IMR-90 (cell line): ENCODE measurements around the gene SRRM2. TPM values are rescaled to one million over a fixed set of nuclear protein-coding genes. Genes with fewer than 3 reads are reported as not detected.
A peak's percentile ranks its signal among the peaks of the same experiment; 100 is the strongest.

Experiments used
- ATAC-seq: fragments of 200-7000 bp; cut with Tn5 transposase; 2 replicates; pipeline ENCODE4 v1.9.1; 2020; ENCODE audit warnings: low read depth, mild to moderate bottlenecking, moderate library complexity
- BruUV-seq: library from RNA; stranded (reverse); fragments of 400-500 nt; replicated peaks from 2 replicates; lab custom pipeline; 2021; lab: Mats Ljungman, UMichigan
- CTCF ChIA-PET: fragments of 300-600 bp; formaldehyde crosslinking; extraction: SDS; loops from one replicate; lab custom pipeline; 2021; ENCODE audit warnings: antibody characterized with exemption; lab: Yijun Ruan, JAX
- POLR2A ChIA-PET: fragments of 300-600 bp; sonication (Branson Sonifier 250); formaldehyde crosslinking; loops from one replicate; lab custom pipeline; 2022; ENCODE audit warnings: antibody characterized with exemption; ENCODE audit not compliant: unreplicated experiment; lab: Charles Lee
- DNase-seq: peaks from one replicate; pipeline ENCODE4 v3.0.0; 2013
- H2AFZ ChIP-seq: replicated peaks from 2 replicates; pipeline ENCODE3; 2013; ENCODE audit warnings: low read length, mild to moderate bottlenecking; ENCODE audit not compliant: poor library complexity
- H2AK5ac ChIP-seq: 2 replicates; pipeline ENCODE4 v1.6.1; 2013; ENCODE audit warnings: low read depth, low read length, inconsistent platforms
- H2AK9ac ChIP-seq: replicated peaks from 2 replicates; pipeline ENCODE3; 2013; ENCODE audit warnings: mild to moderate bottlenecking, low read depth, low read length, moderate library complexity; ENCODE audit not compliant: poor library complexity
- H2BK120ac ChIP-seq: 2 replicates; pipeline ENCODE4 v1.6.1; 2013; ENCODE audit warnings: low read depth, low read length, inconsistent platforms
- H2BK15ac ChIP-seq: 3 replicates; pipeline ENCODE4 v1.6.1; 2013; ENCODE audit warnings: low read depth, low read length, inconsistent platforms
- H2BK20ac ChIP-seq: 2 replicates; pipeline ENCODE4 v1.6.1; 2013; ENCODE audit warnings: low read depth, mild to moderate bottlenecking, inconsistent platforms, low read length, moderate library complexity
- H2BK5ac ChIP-seq: 2 replicates; pipeline ENCODE4 v1.6.1; 2013; ENCODE audit warnings: mild to moderate bottlenecking, low read depth, low read length, inconsistent platforms; ENCODE audit not compliant: poor library complexity, severe bottlenecking
- H3K14ac ChIP-seq: replicated peaks from 2 replicates; pipeline ENCODE4 v1.6.1; 2013; ENCODE audit warnings: low read depth, low read length, inconsistent platforms
- H3K18ac ChIP-seq: 2 replicates; pipeline ENCODE4 v1.6.1; 2013; ENCODE audit warnings: low read depth, low read length, control low read depth
- H3K23ac ChIP-seq: 2 replicates; pipeline ENCODE4 v1.6.1; 2013; ENCODE audit warnings: low read depth, low read length, inconsistent platforms
- H3K27ac ChIP-seq: 2 replicates; pipeline ENCODE4 v1.5.1; 2013; ENCODE audit warnings: mild to moderate bottlenecking, control low read depth, low read length; ENCODE audit not compliant: insufficient read depth
- H3K27me3 ChIP-seq: 2 replicates; pipeline ENCODE4 v1.6.1; 2013; ENCODE audit warnings: low read length; ENCODE audit not compliant: control insufficient read depth, insufficient read depth
- H3K36me3 ChIP-seq: 2 replicates; pipeline ENCODE4 v1.6.1; 2013; ENCODE audit warnings: low read length, mixed read lengths; ENCODE audit not compliant: control insufficient read depth, insufficient read depth
- H3K4ac ChIP-seq: 2 replicates; pipeline ENCODE4 v1.6.1; 2013; ENCODE audit warnings: low read depth, low read length, inconsistent platforms
- H3K4me1 ChIP-seq: 2 replicates; pipeline ENCODE4 v1.6.1; 2013; ENCODE audit warnings: low read length, mixed read lengths; ENCODE audit not compliant: control insufficient read depth, insufficient read depth
- H3K4me2 ChIP-seq: 2 replicates; pipeline ENCODE4 v1.6.1; 2013; ENCODE audit warnings: low read depth, mild to moderate bottlenecking, control low read depth, low read length, moderate library complexity
- H3K4me3 ChIP-seq: 2 replicates; pipeline ENCODE4 v1.5.1; 2013; ENCODE audit warnings: low read depth, mild to moderate bottlenecking, control low read depth, low read length, moderate library complexity; ENCODE audit not compliant: insufficient read depth
- H3K56ac ChIP-seq: 2 replicates; pipeline ENCODE4 v1.6.1; 2013; ENCODE audit warnings: low read length, inconsistent platforms; ENCODE audit not compliant: insufficient read depth; ENCODE audit errors: extremely low read depth
- H3K79me1 ChIP-seq, 2 experiments: 2 replicates each; pipeline ENCODE4 v1.6.1; 2013; ENCODE audit warnings: low read length in 2 of 2, inconsistent platforms in 1 of 2, low read depth in 1 of 2
- H3K9ac ChIP-seq: 2 replicates; pipeline ENCODE4 v1.6.1; 2013; ENCODE audit warnings: low read depth, low read length, control low read depth
- H3K9me1 ChIP-seq: 2 replicates; pipeline ENCODE4 v1.6.1; 2013; ENCODE audit warnings: low read length, inconsistent platforms; ENCODE audit not compliant: insufficient read depth
- H3K9me3 ChIP-seq: 2 replicates; pipeline ENCODE4 v1.6.1; 2013; ENCODE audit warnings: low read length; ENCODE audit not compliant: control insufficient read depth, insufficient read depth
- H4K20me1 ChIP-seq: 2 replicates; pipeline ENCODE4 v1.6.1; 2013; ENCODE audit warnings: low read length, inconsistent platforms; ENCODE audit not compliant: insufficient read depth
- H4K5ac ChIP-seq: 2 replicates; pipeline ENCODE4 v1.6.1; 2013; ENCODE audit warnings: mild to moderate bottlenecking, low read depth, low read length, control low read depth
- H4K8ac ChIP-seq, 2 experiments: 2 replicates each; pipeline ENCODE4 v1.6.1; 2013; ENCODE audit warnings: low read depth in 2 of 2, low read length in 2 of 2, control low read depth in 1 of 2, inconsistent platforms in 1 of 2
- H4K91ac ChIP-seq: 2 replicates; pipeline ENCODE4 v1.6.1; 2013; ENCODE audit warnings: low read depth, low read length, inconsistent platforms; ENCODE audit not compliant: insufficient read depth
- BHLHE40 ChIP-seq: fragments of 150-350 bp; IDR thresholded peaks from 2 replicates; pipeline ENCODE4 v1.6.1; 2016; ENCODE audit warnings: mild to moderate bottlenecking, low read depth, low read length
- CEBPB ChIP-seq: IDR thresholded peaks from 2 replicates; pipeline ENCODE4 v1.6.1; 2012; ENCODE audit warnings: low read depth, low read length, improper control_type of control experiment
- CHD1 ChIP-seq: IDR thresholded peaks from 2 replicates; pipeline ENCODE4 v1.6.1; 2012; ENCODE audit warnings: low read depth, low read length, improper control_type of control experiment
- CTCF ChIP-seq: conservative IDR thresholded peaks from 2 replicates; pipeline ENCODE4 v1.5.1; 2012; ENCODE audit warnings: mild to moderate bottlenecking, low read depth, low read length, improper control_type of control experiment
- ELK1 ChIP-seq: fragments of 150-350 bp; IDR thresholded peaks from 2 replicates; pipeline ENCODE4 v1.6.1; 2016; ENCODE audit warnings: low read depth, mild to moderate bottlenecking, low read length, moderate library complexity, borderline replicate concordance
- FOS ChIP-seq: fragments of 150-350 bp; IDR thresholded peaks from 2 replicates; pipeline ENCODE4 v1.6.1; 2016; ENCODE audit warnings: low read depth, low read length
- MAFK ChIP-seq: IDR thresholded peaks from 2 replicates; pipeline ENCODE4 v1.6.1; 2012; ENCODE audit warnings: low read depth, low read length, improper control_type of control experiment
- MAZ ChIP-seq: IDR thresholded peaks from 2 replicates; pipeline ENCODE4 v1.6.1; 2012; ENCODE audit warnings: low read depth, mild to moderate bottlenecking, low read length, improper control_type of control experiment, moderate library complexity, borderline replicate concordance
- MXI1 ChIP-seq: IDR thresholded peaks from 2 replicates; pipeline ENCODE4 v1.6.1; 2012; ENCODE audit warnings: low read depth, mild to moderate bottlenecking, low read length, moderate library complexity, borderline replicate concordance
- NFE2L2 ChIP-seq: fragments of 150-350 bp; IDR thresholded peaks from 2 replicates; pipeline ENCODE4 v1.6.1; 2016; ENCODE audit warnings: low read depth, mild to moderate bottlenecking, low read length
- POLR2A ChIP-seq: IDR thresholded peaks from 2 replicates; pipeline ENCODE4 v1.6.1; 2012; ENCODE audit warnings: mild to moderate bottlenecking, low read depth, low read length
- RAD21 ChIP-seq: IDR thresholded peaks from 2 replicates; pipeline ENCODE4 v1.6.1; 2012; ENCODE audit warnings: low read length, improper control_type of control experiment
- RCOR1 ChIP-seq: IDR thresholded peaks from 2 replicates; pipeline ENCODE4 v1.6.1; 2012; ENCODE audit warnings: mild to moderate bottlenecking, low read length, improper control_type of control experiment; ENCODE audit not compliant: insufficient replicate concordance
- RFX5 ChIP-seq: IDR thresholded peaks from 2 replicates; pipeline ENCODE4 v1.8.0; 2012; ENCODE audit warnings: low read depth, mild to moderate bottlenecking, low read length, moderate library complexity
- SMC3 ChIP-seq: fragments of 150-350 bp; IDR thresholded peaks from 2 replicates; pipeline ENCODE4 v1.6.1; 2016; ENCODE audit warnings: low read depth, mild to moderate bottlenecking, antibody characterized with exemption, low read length, moderate library complexity
- USF2 ChIP-seq: fragments of 150-350 bp; IDR thresholded peaks from 2 replicates; pipeline ENCODE4 v1.6.1; 2017; ENCODE audit warnings: mild to moderate bottlenecking, antibody characterized with exemption, low read length, low read depth
- WGBS, 2 experiments: methylation state at CpG; one replicate each; pipeline versions ENCODE4 v1.1.5 to v1.1.7; 2013; ENCODE audit warnings: missing lambda C conversion rate in 2 of 2; ENCODE audit not compliant: insufficient read length in 1 of 2; ENCODE audit errors: extremely low coverage in 2 of 2; 5-methylcytosine and 5-hydroxymethylcytosine counted together
- dilution Hi-C: fragments of 300-500 bp; cut with HindIII; formaldehyde crosslinking; loops from one replicate; pipeline ENCODE4 v1.14.3; 2018; ENCODE audit warnings: low sequenced_read_pairs; ENCODE audit not compliant: unreplicated experiment
- in situ Hi-C: fragments of 300-500 bp; cut with MboI; formaldehyde crosslinking; loops from 3 replicates; pipeline ENCODE4 v1.14.3; 2019; ENCODE audit warnings: low sequenced_read_pairs, inconsistent platforms, mixed read lengths
- intact Hi-C: fragments of 100-400 bp; cut with micrococcal nuclease; formaldehyde crosslinking; loops from 2 replicates; pipeline ENCODE4 v1.10.0; 2022
- polyA plus RNA-seq, 3 experiments: library from polyadenylated mRNA; depleted of rRNA; stranded (reverse); fragments of >200 nt; gene quantifications; 2 replicates each; pipeline ENCODE4 v1.2.3, GENCODE V29; 2012; ENCODE audit warnings: low replicate concordance in 1 of 3
- total RNA-seq: library from RNA; depleted of rRNA; stranded (reverse); fragments of >200 nt; gene quantifications from 2 replicates; pipeline ENCODE4 v1.2.3, GENCODE V29; 2012

Gene SRRM2
- total and polyA plus RNA-seq, 2 of the 4 experiments (the other 2 are of a cell fraction) = 20.3 to 300 TPM

DNA sequence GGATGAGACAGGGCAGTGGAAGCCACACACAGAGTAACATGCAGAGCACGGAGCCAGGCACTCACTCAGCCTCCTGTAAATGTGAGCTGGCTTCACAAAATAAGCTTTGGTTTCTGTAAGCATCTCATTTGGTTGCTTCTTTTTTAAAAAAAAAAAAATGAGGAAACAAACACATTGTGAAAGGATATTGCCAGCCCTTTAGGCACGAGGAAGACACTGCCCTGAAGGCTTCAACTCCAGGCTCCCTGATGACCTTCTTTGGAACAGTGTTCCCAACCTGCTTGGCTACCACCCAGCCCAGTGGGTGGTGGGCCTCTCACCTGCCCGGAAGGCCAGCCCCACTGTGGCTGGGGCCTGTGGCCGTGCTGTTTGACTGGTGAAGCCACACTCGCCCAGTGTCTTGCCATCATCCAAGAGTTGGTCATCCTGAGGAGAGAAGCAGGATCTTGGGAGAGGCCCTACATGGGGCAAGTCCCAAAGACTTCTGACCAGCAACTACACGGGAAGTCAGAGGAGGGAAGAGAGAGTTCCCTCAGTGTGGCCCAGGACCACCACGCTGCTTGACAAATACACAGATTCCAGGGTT is 22.8 kb downstream of the SRRM2 start:
- Histone ChIP-seq H3K23ac (peak overlapping the region; percentile 83), H2BK120ac (no peak overlapping the region), H3K14ac (no peak overlapping the region), H3K9me1 (peaks cover 15% of the 10 kb centered on the region), H3K27me3 (no peaks in the 10 kb centered on the region), H4K20me1 (peaks cover 57% of the 10 kb centered on the region), H2BK5ac (no peak overlapping the region), H4K91ac (no peak overlapping the region), H3K18ac (no peak overlapping the region), H3K4me3 (no peak overlapping the region), H3K4me1 (peaks cover 12% of the 10 kb centered on the region), H4K8ac (no peak overlapping the region), H3K9me3 (no peaks in the 10 kb centered on the region), H3K56ac (no peak overlapping the region), H2BK15ac (no peak overlapping the region), H3K4me2 (no peak overlapping the region; the same call in 1 of the 2 replicates), H2BK20ac (no peak overlapping the region), H2AFZ (no peak overlapping the region), H2AK9ac (peak overlapping the region; percentile 52), H3K36me3 (peaks cover 47% of the 10 kb centered on the region), H3K27ac (no peak overlapping the region), H2AK5ac (no peak overlapping the region), H3K79me1 (peaks cover 21 to 87% of the 10 kb centered on the region in 2 experiments), H4K5ac (no peak overlapping the region), H3K4ac (no peak overlapping the region), H3K9ac (no peak overlapping the region)
- DNase-seq = no peak
- POLR2A ChIA-PET = no interaction called here
- no TSS peak for BruUV-seq
- 83% methylated on average over 1 of the region's 7 CpGs; no CpG with 5 or more reads in 1 of the 2 experiments for WGBS, 2 experiments
- TF ChIP-seq RFX5 (no peak), MAFK (no peak), RAD21 (no peak), POLR2A (no peak), RCOR1 (no peak), CTCF (no peak), ELK1 (no peak), FOS (no peak), BHLHE40 (no peak), MAZ (no peak), SMC3 (no peak), NFE2L2 (no peak), USF2 (no peak), CEBPB (no peak), MXI1 (no peak), CHD1 (no peak)
- in situ Hi-C loops (no loop called here), intact Hi-C loops (no loop called here), dilution Hi-C loops (no loop called here)
- ATAC-seq = no peak
- CTCF ChIA-PET = no interaction called here
